HTR-8/SVneo (cell line): ENCODE measurements around the gene GON4L.
"Not testable (repeated sequence)": the region's sequence is repeated elsewhere in the genome, so short reads cannot be mapped to it uniquely, and the experiment has no call there.

Source experiments
- DNase-seq: peaks from one replicate; pipeline ENCODE4 v3.0.0; 2011; ENCODE audit warnings: low spot score, mixed read lengths; ENCODE audit not compliant: insufficient read length
- FAIRE-seq: peaks from 2 replicates; lab custom pipeline; 2011; peaks lifted over from hg19 to GRCh38; lab: Jason Lieb, UNC

The GON4L gene

GRCh38 chr1:155709391-155709790 is 147.6 kb downstream of the GON4L start:
- FAIRE-seq (no peak), DNase-seq (no peak)

- FAIRE-seq (no peak), DNase-seq (no peak)
Observed at GRCh38 chr1:155706139-155706538, 150.9 kb downstream of the GON4L start.

- not testable (repeated sequence) for DNase-seq, FAIRE-seq
Observed at GRCh38 chr1:155704414-155704813, 152.6 kb downstream of the GON4L start.

- no peak for DNase-seq
- FAIRE-seq: no peak
Observed at GRCh38 chr1:155703216-155703615, 153.8 kb downstream of the GON4L start.

- DNase-seq, FAIRE-seq: not testable (repeated sequence)
Observed at GRCh38 chr1:155701675-155702074, 155.3 kb downstream of the GON4L start.
